T-helper 2 cell treated with Interferon-gamma antibody and Interleukin-4, amounts not matched to agents 5 μg/mL and 100 μg/mL, for 36 hours (primary cell): Measurements from ENCODE around the gene CDV3.
"Not testable (repeated sequence)": the region's sequence is repeated elsewhere in the genome, so short reads cannot be mapped to it uniquely, and the experiment has no call there.

Source experiments
- DNase-seq: peaks from one replicate; pipeline ENCODE4 v3.0.0; 2021; ENCODE audit warnings: low spot score
- H3K27ac Mint-ChIP-seq: one replicate; pipeline ENCODE4 v1.8.0; 2021; ENCODE audit warnings: mild to moderate bottlenecking, mixed read lengths
- H3K27me3 Mint-ChIP-seq: one replicate; pipeline ENCODE4 v1.8.0; 2021; ENCODE audit warnings: low read depth, mixed read lengths
- H3K36me3 Mint-ChIP-seq: one replicate; pipeline ENCODE4 v1.8.0; 2021; ENCODE audit warnings: low read depth, mixed read lengths
- H3K4me1 Mint-ChIP-seq: one replicate; pipeline ENCODE4 v1.8.0; 2021; ENCODE audit warnings: low read depth, mixed read lengths
- H3K4me3 Mint-ChIP-seq: one replicate; pipeline ENCODE4 v1.8.0; 2022; ENCODE audit warnings: mild to moderate bottlenecking, moderate library complexity, mixed read lengths
- H3K9me3 Mint-ChIP-seq: one replicate; pipeline ENCODE4 v1.8.0; 2021; ENCODE audit warnings: mixed read lengths

The CDV3 gene

DNA sequence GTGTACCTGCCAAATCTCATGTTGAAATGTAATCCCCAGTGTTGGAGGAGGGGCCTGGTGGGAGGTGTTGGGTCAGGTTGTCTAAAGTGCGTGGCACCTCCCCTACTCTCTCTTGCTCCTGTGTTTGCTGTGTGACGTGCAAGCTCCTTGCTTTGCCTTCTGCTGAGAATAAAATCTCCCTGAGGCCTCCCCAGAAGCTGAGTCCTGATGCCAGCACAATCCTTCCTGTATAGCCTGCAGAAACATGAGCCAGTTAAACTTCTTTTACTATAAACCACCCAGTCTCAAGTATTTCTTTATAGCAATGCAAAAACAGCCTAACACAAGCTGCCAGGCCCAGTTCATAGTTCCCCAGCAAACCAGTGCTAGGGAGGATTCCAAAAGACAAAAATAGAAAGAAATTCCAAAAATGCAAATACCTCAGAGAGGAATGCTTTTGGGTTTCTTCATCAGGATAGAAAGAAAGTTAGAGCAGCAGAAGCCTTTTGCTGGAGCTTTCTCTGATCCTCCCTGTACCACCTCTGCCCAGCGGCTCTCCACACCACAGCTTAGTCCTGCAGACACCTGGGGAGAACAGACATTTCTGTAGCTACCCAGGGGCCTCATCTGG lies 25.9 kb upstream of the CDV3 start:
- Mint-ChIP-seq H3K4me1 (no peaks in the 10 kb centered on the region), H3K36me3 (no peaks in the 10 kb centered on the region), H3K27me3 (peaks cover 2% of the 10 kb centered on the region), H3K4me3 (no peak overlapping the region), H3K9me3 (no peaks in the 10 kb centered on the region), H3K27ac (no peak overlapping the region)
- DNase-seq: no peak

- H3K27me3 Mint-ChIP-seq: peaks cover 3% of the 10 kb centered on the region
- H3K4me3 Mint-ChIP-seq: no peak overlapping the region
- no peak overlapping the region for H3K27ac Mint-ChIP-seq
- DNase-seq: no peak
- no peaks in the 10 kb centered on the region for H3K9me3 Mint-ChIP-seq
- H3K4me1 Mint-ChIP-seq: no peaks in the 10 kb centered on the region
- no peaks in the 10 kb centered on the region for H3K36me3 Mint-ChIP-seq
These were observed 25.4 kb upstream of the CDV3 start for GRCh38 chr3:133548090-133548489.

GRCh38 chr3:133549565-133549964 lies 23.9 kb upstream of the CDV3 start:
- Mint-ChIP-seq H3K27ac (no peak overlapping the region), H3K4me1 (no peaks in the 10 kb centered on the region), H3K27me3 (peaks cover 3% of the 10 kb centered on the region), H3K36me3 (no peaks in the 10 kb centered on the region), H3K9me3 (no peaks in the 10 kb centered on the region), H3K4me3 (no peak overlapping the region)
- no peak for DNase-seq

DNA sequence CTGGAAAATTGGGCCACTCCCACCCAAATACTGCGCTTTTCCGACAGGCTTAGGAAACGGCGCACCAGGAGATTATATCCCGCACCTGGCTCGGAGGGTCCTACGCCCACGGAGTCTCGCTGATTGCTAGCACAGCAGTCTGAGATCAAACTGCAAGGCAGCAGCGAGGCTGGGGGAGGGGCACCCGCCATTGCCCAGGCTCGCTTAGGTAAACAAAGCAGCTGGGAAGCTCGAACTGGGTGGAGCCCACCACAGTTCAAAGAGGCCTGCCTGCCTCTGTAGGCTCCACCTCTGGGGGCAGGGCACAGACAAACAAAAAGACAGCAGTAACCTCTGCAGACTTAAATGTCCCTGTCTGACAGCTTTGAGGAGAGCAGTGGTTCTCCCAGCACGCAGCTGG lies 21.9 kb upstream of the CDV3 start:
- not testable (repeated sequence) for H3K27ac Mint-ChIP-seq, H3K4me1 Mint-ChIP-seq, H3K4me3 Mint-ChIP-seq, H3K36me3 Mint-ChIP-seq, H3K27me3 Mint-ChIP-seq, H3K9me3 Mint-ChIP-seq, DNase-seq

GRCh38 chr3:133561679-133562078 lies 11.8 kb upstream of the CDV3 start:
- H3K4me3 Mint-ChIP-seq: no peak overlapping the region
- no peak overlapping the region for H3K27ac Mint-ChIP-seq
- no peak for DNase-seq

GRCh38 chr3:133562376-133562775 lies 11.1 kb upstream of the CDV3 start:
- no peak for DNase-seq
- Mint-ChIP-seq H3K27me3 (peaks cover 9% of the 10 kb centered on the region), H3K27ac (no peak overlapping the region), H3K9me3 (no peaks in the 10 kb centered on the region), H3K4me1 (no peaks in the 10 kb centered on the region), H3K36me3 (no peaks in the 10 kb centered on the region), H3K4me3 (no peak overlapping the region)

More at GRCh38 chr3:133561679-133562078, 11.8 kb upstream of the CDV3 start:
- no peaks in the 10 kb centered on the region for H3K4me1 Mint-ChIP-seq
- peaks cover 9% of the 10 kb centered on the region for H3K27me3 Mint-ChIP-seq
- no peaks in the 10 kb centered on the region for H3K9me3 Mint-ChIP-seq
- no peaks in the 10 kb centered on the region for H3K36me3 Mint-ChIP-seq

- Mint-ChIP-seq H3K27ac (no peak overlapping the region), H3K4me1 (no peaks in the 10 kb centered on the region), H3K9me3 (no peaks in the 10 kb centered on the region), H3K27me3 (peaks cover 9% of the 10 kb centered on the region), H3K4me3 (no peak overlapping the region), H3K36me3 (no peaks in the 10 kb centered on the region)
- no peak for DNase-seq
These were observed 10.3 kb upstream of the CDV3 start for GRCh38 chr3:133563186-133563591.

DNA sequence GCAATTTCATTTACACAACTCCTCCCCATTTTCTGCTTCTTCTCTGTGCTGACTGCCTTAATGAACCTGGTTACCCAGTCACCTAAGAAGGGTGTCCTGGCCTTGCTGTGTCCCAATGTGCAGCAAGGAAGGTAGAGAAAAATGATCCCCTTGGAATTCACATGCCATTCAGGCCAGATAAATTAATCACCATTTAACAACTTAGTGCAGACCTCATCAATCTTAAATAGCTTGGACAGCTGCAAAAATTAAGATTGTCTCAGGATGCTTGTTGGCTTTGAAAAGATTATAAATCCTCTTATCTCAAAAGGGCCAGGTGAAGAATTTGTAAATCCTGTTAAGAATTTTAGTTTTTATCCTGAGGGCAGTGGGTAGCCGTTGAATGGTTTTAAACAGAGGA lies 9.7 kb upstream of the CDV3 start:
- Mint-ChIP-seq H3K9me3 (no peaks in the 10 kb centered on the region), H3K27me3 (peaks cover 9% of the 10 kb centered on the region), H3K27ac (no peak overlapping the region), H3K4me1 (no peaks in the 10 kb centered on the region), H3K4me3 (no peak overlapping the region), H3K36me3 (no peaks in the 10 kb centered on the region)
- no peak for DNase-seq

GRCh38 chr3:133568294-133569014 lies 5.0 kb upstream of the CDV3 start:
- H3K9me3 Mint-ChIP-seq: no peaks in the 10 kb centered on the region
- DNase-seq: no peak
- no peak overlapping the region for H3K4me3 Mint-ChIP-seq
- H3K36me3 Mint-ChIP-seq: no peaks in the 10 kb centered on the region
- no peak overlapping the region for H3K27ac Mint-ChIP-seq
- H3K27me3 Mint-ChIP-seq: peaks cover 5% of the 10 kb centered on the region
- peaks cover 20% of the 10 kb centered on the region for H3K4me1 Mint-ChIP-seq

GRCh38 chr3:133570139-133570936 lies 3.1 kb upstream of the CDV3 start:
- Mint-ChIP-seq H3K9me3 (no peaks in the 10 kb centered on the region), H3K36me3 (peaks cover 10% of the 10 kb centered on the region), H3K27ac (peak overlapping the region; percentile 69), H3K4me3 (no peak overlapping the region), H3K4me1 (peaks cover 20% of the 10 kb centered on the region), H3K27me3 (no peaks in the 10 kb centered on the region)
- DNase-seq: no peak

- Mint-ChIP-seq H3K27ac (peak overlapping the region; percentile 69), H3K27me3 (no peaks in the 10 kb centered on the region), H3K4me1 (peaks cover 23% of the 10 kb centered on the region), H3K36me3 (peaks cover 14% of the 10 kb centered on the region), H3K4me3 (no peak overlapping the region), H3K9me3 (no peaks in the 10 kb centered on the region)
- no peak for DNase-seq
These were observed 2.6 kb upstream of the CDV3 start for GRCh38 chr3:133570937-133571320.

DNA sequence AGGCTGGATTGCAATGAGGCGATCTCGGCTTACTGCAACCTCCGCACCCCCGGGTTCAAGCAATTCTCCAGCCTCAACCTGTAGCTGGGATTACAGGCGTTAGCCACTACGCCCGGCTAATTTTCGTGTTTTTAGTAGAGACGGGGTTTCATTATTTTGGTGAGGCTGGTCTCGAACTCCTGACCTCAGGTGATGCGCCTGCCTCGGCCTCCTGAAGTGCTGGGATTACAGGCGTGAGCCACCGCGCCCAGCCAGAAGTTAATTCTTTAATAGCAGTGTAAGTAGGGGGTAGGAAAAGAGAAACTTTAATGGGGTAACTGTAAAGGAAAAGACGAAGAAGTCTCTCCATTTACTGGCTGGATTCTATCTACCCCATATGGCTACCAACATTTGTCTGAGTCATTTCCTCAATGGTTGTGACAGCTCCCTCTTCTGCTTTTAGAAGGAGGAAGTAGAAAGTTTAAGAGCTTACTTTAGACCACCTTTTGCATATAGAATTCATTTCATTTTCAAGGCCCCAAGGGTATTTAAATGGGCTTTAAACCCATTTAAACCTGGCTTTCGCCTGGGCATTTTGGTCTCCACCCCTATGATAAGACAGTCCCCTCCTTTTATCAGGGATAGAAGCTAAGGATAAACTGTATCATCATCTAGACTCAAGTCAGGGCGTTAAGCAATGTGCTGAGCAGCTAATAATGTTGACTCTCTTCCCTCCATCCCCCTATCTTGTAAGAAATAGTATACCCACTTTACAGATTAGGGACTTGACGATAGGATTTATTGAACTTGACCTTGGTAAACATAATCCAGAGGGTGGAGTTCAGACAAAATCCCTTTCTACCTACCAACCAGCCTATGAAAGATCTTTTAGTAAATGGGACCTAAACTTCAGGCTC lies 1.1 kb upstream of the CDV3 start:
- Mint-ChIP-seq H3K36me3 (peaks cover 26% of the 10 kb centered on the region), H3K4me3 (peak overlapping the region; percentile 92), H3K27me3 (no peaks in the 10 kb centered on the region), H3K9me3 (no peaks in the 10 kb centered on the region), H3K4me1 (peaks cover 34% of the 10 kb centered on the region), H3K27ac (peak overlapping the region; percentile 100)
- DNase-seq: peak; percentile 21

- DNase-seq: peak; percentile 100
- Mint-ChIP-seq H3K9me3 (no peaks in the 10 kb centered on the region), H3K36me3 (peaks cover 34% of the 10 kb centered on the region), H3K4me3 (peak overlapping the region; percentile 92), H3K27me3 (no peaks in the 10 kb centered on the region), H3K27ac (peak overlapping the region; percentile 100), H3K4me1 (peaks cover 41% of the 10 kb centered on the region)
These were observed 345 bp upstream of the CDV3 start for GRCh38 chr3:133573054-133573628.
